Measurements from ENCODE around the gene NCOR2.

Gene NCOR2

GRCh38 chr12:124577374-124577773 is 10.0 kb upstream of the NCOR2 start:
- no peak for DNase-seq (ENCODE audit: low read depth, low spot score)

- no peak for DNase-seq (ENCODE audit: low read depth, low spot score)
These were observed 8.7 kb upstream of the NCOR2 start for GRCh38 chr12:124576061-124576650.

- no peak for DNase-seq (ENCODE audit: low read depth, low spot score)
These were observed 6.7 kb upstream of the NCOR2 start for GRCh38 chr12:124573839-124574786.

- DNase-seq (ENCODE audit: low read depth, low spot score): no peak
These were observed 4.1 kb upstream of the NCOR2 start for GRCh38 chr12:124571556-124571955.

- DNase-seq (ENCODE audit: low read depth, low spot score): no peak
These were observed 3.4 kb upstream of the NCOR2 start for GRCh38 chr12:124570810-124571209.

GRCh38 chr12:124569375-124570148 is 2.1 kb upstream of the NCOR2 start:
- peak; percentile 65 for DNase-seq (ENCODE audit: low read depth, low spot score)

- peak; percentile 86 for DNase-seq (ENCODE audit: low read depth, low spot score)
These were observed 1.3 kb upstream of the NCOR2 start for GRCh38 chr12:124568431-124569374.

GRCh38 chr12:124567673-124568373 is 411 bp upstream of the NCOR2 start:
- DNase-seq (ENCODE audit: low read depth, low spot score): peak; percentile 83

GRCh38 chr12:124566161-124566996 is 1.0 kb downstream of the NCOR2 start:
- peak; percentile 86 for DNase-seq (ENCODE audit: low read depth, low spot score)

GRCh38 chr12:124565656-124566160 is 1.7 kb downstream of the NCOR2 start:
- no peak for DNase-seq (ENCODE audit: low read depth, low spot score)

GRCh38 chr12:124564971-124565491 is 2.4 kb downstream of the NCOR2 start:
- DNase-seq (ENCODE audit: low read depth, low spot score): peak; percentile 61

GRCh38 chr12:124564232-124564958 is 3.0 kb downstream of the NCOR2 start:
- peak; percentile 63 for DNase-seq (ENCODE audit: low read depth, low spot score)

- DNase-seq (ENCODE audit: low read depth, low spot score): no peak
These were observed 3.6 kb downstream of the NCOR2 start for GRCh38 chr12:124563809-124564208.

- no peak for DNase-seq (ENCODE audit: low read depth, low spot score)
These were observed 4.0 kb downstream of the NCOR2 start for GRCh38 chr12:124563401-124563800.

GRCh38 chr12:124562796-124563181 is 4.6 kb downstream of the NCOR2 start:
- no peak for DNase-seq (ENCODE audit: low read depth, low spot score)

- no peak for DNase-seq (ENCODE audit: low read depth, low spot score)
These were observed 5.2 kb downstream of the NCOR2 start for GRCh38 chr12:124562018-124562795.

GRCh38 chr12:124561231-124561630 is 6.2 kb downstream of the NCOR2 start:
- no peak for DNase-seq (ENCODE audit: low read depth, low spot score)
